ENCODE results near the gene FBL. TPM values are rescaled to one million over a fixed set of nuclear protein-coding genes. Genes with fewer than 3 reads are reported as not detected.

FBL gene
- total RNA-seq, 2 donors from 2014 or later, result 139 to 224 TPM

DNA sequence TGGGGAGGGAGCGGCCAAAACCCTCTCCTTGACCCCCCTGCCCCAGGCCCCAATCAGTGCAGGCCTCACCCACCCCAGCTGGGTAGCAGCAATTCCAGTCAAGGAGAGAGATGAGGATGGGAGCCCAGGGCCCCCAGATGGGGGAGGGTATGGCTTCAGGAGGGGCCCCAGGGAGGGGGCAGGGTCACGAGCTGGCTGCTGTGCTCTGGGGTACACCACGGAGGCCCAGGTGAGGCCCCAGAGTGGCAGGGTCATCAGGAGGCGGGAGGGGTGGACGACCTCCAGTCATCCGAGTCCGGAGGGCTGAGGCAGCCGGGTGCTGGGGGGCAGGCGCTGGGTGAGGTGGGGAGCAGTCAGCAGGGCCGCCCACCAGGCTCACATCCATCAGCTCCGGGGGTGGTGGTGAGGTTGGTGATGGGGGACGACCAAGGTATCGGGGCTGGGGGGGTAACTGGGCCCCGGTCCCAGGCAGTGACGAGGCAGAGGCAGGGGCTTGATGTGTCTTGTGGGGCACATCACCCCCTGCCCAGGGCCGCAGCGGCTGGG is 20.6 kb downstream of the FBL start:
- intact Hi-C loops (cut with DNase I), result no loop called here
- H3K27ac ChIP-seq, result no peak overlapping the region
- 82% methylated on average over 11 of the region's 17 CpGs for WGBS

DNA sequence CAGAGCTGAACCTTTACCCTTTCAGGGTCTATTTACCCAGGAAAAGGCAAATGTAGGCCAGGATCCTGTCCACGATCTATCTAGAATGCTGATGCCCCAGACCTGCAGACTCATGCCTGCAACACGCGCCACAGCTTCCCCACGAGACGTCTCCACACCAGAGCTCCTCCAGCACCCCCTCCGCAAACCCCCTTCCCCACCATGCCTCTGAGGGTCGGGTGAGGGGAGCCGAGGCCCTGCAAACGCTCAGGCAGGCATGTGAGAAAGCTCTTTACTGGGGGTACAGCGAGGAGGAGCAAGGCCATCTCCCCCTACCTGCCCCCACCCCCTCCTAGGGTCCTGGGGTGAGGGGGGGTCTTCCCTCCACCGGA is 21.1 kb downstream of the FBL start:
- DNase-seq (ENCODE audit: low spot score), result no peak
- intact Hi-C loops (cut with DNase I), result no loop called here
- Histone ChIP-seq H3K4me1 (replicated peaks) (no peaks in the 10 kb centered on the region), H3K27ac (peak overlapping the region; percentile 65 to 73), H3K27me3 (replicated peaks; ENCODE audit: insufficient read depth) (no peaks in the 10 kb centered on the region), H3K36me3 (peaks cover 2 to 19% of the 10 kb centered on the region in 2 donors), H3K4me3 (no peak overlapping the region), H3K9me3 (no peaks in the 10 kb centered on the region)
- 70% methylated on average over 11 of the region's 11 CpGs for WGBS
- TF ChIP-seq POLR2AphosphoS5 (IDR thresholded peaks at IDR 0.05) (no peak), POLR2A (IDR thresholded peaks at IDR 0.05) (no peak)
- TF ChIP-seq, protein P1, sequence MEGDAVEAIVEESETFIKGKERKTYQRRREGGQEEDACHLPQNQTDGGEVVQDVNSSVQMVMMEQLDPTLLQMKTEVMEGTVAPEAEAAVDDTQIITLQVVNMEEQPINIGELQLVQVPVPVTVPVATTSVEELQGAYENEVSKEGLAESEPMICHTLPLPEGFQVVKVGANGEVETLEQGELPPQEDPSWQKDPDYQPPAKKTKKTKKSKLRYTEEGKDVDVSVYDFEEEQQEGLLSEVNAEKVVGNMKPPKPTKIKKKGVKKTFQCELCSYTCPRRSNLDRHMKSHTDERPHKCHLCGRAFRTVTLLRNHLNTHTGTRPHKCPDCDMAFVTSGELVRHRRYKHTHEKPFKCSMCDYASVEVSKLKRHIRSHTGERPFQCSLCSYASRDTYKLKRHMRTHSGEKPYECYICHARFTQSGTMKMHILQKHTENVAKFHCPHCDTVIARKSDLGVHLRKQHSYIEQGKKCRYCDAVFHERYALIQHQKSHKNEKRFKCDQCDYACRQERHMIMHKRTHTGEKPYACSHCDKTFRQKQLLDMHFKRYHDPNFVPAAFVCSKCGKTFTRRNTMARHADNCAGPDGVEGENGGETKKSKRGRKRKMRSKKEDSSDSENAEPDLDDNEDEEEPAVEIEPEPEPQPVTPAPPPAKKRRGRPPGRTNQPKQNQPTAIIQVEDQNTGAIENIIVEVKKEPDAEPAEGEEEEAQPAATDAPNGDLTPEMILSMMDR (IDR thresholded peaks at IDR 0.05), result no peak

More for the DNA sequence above, 20.6 kb downstream of the FBL start:
- Histone ChIP-seq H3K36me3 (peaks cover 2 to 24% of the 10 kb centered on the region in 2 donors), H3K4me3 (no peak overlapping the region), H3K9me3 (no peaks in the 10 kb centered on the region), H3K27me3 (replicated peaks; ENCODE audit: insufficient read depth) (no peaks in the 10 kb centered on the region), H3K4me1 (replicated peaks) (no peaks in the 10 kb centered on the region)
- no peak for DNase-seq (ENCODE audit: low spot score)
- no peak for TF ChIP-seq POLR2A (IDR thresholded peaks at IDR 0.05)
- TF ChIP-seq, protein P1 (IDR thresholded peaks at IDR 0.05), result no peak
- TF ChIP-seq POLR2AphosphoS5 (IDR thresholded peaks at IDR 0.05), result no peak

DNA sequence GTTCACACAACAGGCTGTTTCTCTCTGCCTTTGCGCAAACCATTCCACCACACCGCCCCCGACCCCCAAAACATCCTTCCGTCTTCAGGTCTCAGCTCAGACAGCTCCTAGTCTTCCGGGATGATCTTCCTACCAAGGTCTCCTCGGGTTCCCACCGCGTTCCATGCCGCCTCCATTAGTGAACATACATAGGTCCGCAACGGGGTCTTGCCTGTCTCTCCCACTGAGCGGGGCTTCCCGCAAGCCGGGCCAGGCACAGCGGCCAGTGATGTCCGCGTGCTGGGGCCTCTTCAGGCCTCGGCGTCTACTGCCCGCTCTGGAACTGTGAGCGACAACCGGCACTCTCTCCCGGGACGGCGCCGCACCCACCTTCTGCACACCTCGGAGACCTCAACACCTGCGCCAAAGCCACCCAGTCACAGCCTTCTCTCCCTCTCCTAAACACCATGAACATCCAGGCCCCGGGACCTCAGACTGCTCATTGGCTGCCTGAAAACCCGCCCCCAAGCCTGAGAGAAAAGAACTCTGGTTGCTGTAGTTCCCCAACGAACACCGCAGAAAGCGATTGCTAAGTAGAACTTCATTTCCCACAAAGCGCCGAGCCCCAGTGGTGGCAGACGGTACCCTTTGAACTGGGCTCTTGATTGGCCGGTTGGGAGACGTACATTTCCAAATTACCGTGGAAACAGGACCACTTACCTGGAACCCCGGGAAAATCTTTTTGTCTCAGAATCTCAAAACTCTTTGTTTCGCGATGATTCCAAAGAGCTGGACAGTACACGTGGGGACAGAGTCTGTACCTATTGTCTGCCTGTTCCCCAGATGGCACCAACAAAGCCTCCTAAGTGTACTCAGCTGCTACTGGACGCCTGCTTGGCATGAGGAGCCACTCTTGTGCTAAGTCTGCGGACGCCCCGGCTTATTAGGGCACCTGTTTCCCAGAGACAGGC is 21.8 kb downstream of the FBL start:
- intact Hi-C loops (cut with DNase I), result no loop called here
- TF ChIP-seq POLR2AphosphoS5 (IDR thresholded peaks at IDR 0.05) (peak; percentile 95), POLR2A (IDR thresholded peaks at IDR 0.05) (peak; percentile 64)
- TF ChIP-seq, protein P1 (IDR thresholded peaks at IDR 0.05), result peak in 2 of 4 experiments; percentile 30 to 43
- Histone ChIP-seq H3K4me3 (peak overlapping the region; percentile 62 to 71), H3K4me1 (replicated peaks) (no peaks in the 10 kb centered on the region), H3K27ac (peak overlapping the region; percentile 65 to 73), H3K36me3 (peaks cover 2 to 12% of the 10 kb centered on the region in 2 donors), H3K27me3 (replicated peaks; ENCODE audit: insufficient read depth) (no peaks in the 10 kb centered on the region), H3K9me3 (no peaks in the 10 kb centered on the region)
- WGBS, result 4% methylated on average over 47 of the region's 47 CpGs
- DNase-seq (ENCODE audit: low spot score), result peak; percentile 95

DNA sequence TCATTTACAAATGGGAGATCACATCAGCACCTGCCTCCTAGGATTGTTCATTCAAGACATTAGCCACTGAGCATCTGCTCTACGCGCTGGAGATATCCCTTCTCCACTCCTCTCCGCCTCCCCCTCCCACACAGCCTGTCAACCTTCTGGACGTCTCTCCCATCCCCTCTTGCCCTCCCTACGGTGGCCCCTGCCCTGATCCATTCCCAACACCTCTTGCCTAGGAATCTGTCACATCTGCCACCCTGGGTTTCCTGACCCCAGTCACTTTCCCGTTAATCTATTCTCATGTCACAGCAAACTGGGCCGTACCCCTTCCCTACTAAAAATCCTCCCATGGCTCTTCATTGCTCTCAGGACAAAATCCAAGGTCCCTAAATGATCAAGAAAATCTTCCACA is 22.5 kb downstream of the FBL start:
- no peak for DNase-seq (ENCODE audit: low spot score)
- peak overlapping the region; percentile 65 to 73 for H3K27ac ChIP-seq
- WGBS, result 19% methylated on average over 7 of the region's 7 CpGs
- H3K4me3 ChIP-seq, result peak overlapping the region; percentile 62 to 71
- H3K9me3 ChIP-seq, result no peaks in the 10 kb centered on the region
- no peaks in the 10 kb centered on the region for H3K4me1 ChIP-seq (replicated peaks)
- no peaks in the 10 kb centered on the region for H3K27me3 ChIP-seq (replicated peaks; ENCODE audit: insufficient read depth)
- TF ChIP-seq POLR2AphosphoS5 (IDR thresholded peaks at IDR 0.05) (no peak), POLR2A (IDR thresholded peaks at IDR 0.05) (no peak)
- TF ChIP-seq, protein P1 (IDR thresholded peaks at IDR 0.05), result no peak
- peaks cover 2 to 10% of the 10 kb centered on the region in 2 donors for H3K36me3 ChIP-seq
- intact Hi-C loops (cut with DNase I), result no loop called here

All from prostate gland (tissue), 2 donors.